GM19099 (cell line): ENCODE data around the gene RAPGEF2.

ENCODE experiments used
- POLR2A ChIP-seq: IDR thresholded peaks from 3 replicates; pipeline ENCODE4 v1.6.1; 2011; ENCODE audit warnings: low read depth; ENCODE audit not compliant: insufficient read length; ENCODE audit errors: extremely low read depth

RAPGEF2 gene

GRCh38 chr4:159264057-159264456 lies 161.2 kb downstream of the RAPGEF2 start:
- TF ChIP-seq POLR2A: no peak

- TF ChIP-seq POLR2A: no peak
Observed at GRCh38 chr4:159266981-159267868, 164.3 kb downstream of the RAPGEF2 start.

- TF ChIP-seq POLR2A: no peak
Observed at GRCh38 chr4:159267869-159268285, 165.0 kb downstream of the RAPGEF2 start.

- TF ChIP-seq POLR2A: no peak
Observed at GRCh38 chr4:159268607-159269006, 165.7 kb downstream of the RAPGEF2 start.

- TF ChIP-seq POLR2A: no peak
Observed at GRCh38 chr4:159269116-159269515, 166.2 kb downstream of the RAPGEF2 start.

GRCh38 chr4:159269956-159270355 lies 167.1 kb downstream of the RAPGEF2 start:
- TF ChIP-seq POLR2A: no peak

GRCh38 chr4:159271856-159272255 lies 169.0 kb downstream of the RAPGEF2 start:
- TF ChIP-seq POLR2A: no peak

GRCh38 chr4:159272273-159273140 lies 169.6 kb downstream of the RAPGEF2 start:
- no peak for TF ChIP-seq POLR2A

GRCh38 chr4:159273141-159273438 lies 170.2 kb downstream of the RAPGEF2 start:
- no peak for TF ChIP-seq POLR2A

GRCh38 chr4:159273841-159274240 lies 171.0 kb downstream of the RAPGEF2 start:
- no peak for TF ChIP-seq POLR2A

GRCh38 chr4:159278399-159278798 lies 175.5 kb downstream of the RAPGEF2 start:
- no peak for TF ChIP-seq POLR2A

- no peak for TF ChIP-seq POLR2A
Observed at GRCh38 chr4:159279084-159279483, 176.2 kb downstream of the RAPGEF2 start.

GRCh38 chr4:159280442-159281172 lies 177.7 kb downstream of the RAPGEF2 start:
- TF ChIP-seq POLR2A: no peak

GRCh38 chr4:159281771-159282170 lies 178.9 kb downstream of the RAPGEF2 start:
- TF ChIP-seq POLR2A: no peak

- TF ChIP-seq POLR2A: no peak
Observed at GRCh38 chr4:159282329-159282728, 179.4 kb downstream of the RAPGEF2 start.

GRCh38 chr4:159282944-159283343 lies 180.1 kb downstream of the RAPGEF2 start:
- TF ChIP-seq POLR2A: no peak

GRCh38 chr4:159283696-159284095 lies 180.8 kb downstream of the RAPGEF2 start:
- no peak for TF ChIP-seq POLR2A
